ENCODE data around the gene NACC2. TPM values are rescaled to one million over a fixed set of nuclear protein-coding genes. Genes with fewer than 3 reads are reported as not detected.

The NACC2 gene
- total RNA-seq, 1 donor from 2014 or later: 30.8 TPM

- intact Hi-C loops (cut with DNase I): no loop called here
- ATAC-seq (ENCODE audit: poor library complexity) (peak; percentile 81), DNase-seq (peak; percentile 94)
Observed at GRCh38 chr9:136011703-136012496, 83.2 kb downstream of the NACC2 start.

- DNase-seq (no peak), ATAC-seq (ENCODE audit: poor library complexity) (no peak)
- intact Hi-C loops (cut with DNase I): no loop called here
Observed at GRCh38 chr9:136011376-136011702, 83.8 kb downstream of the NACC2 start.

DNA sequence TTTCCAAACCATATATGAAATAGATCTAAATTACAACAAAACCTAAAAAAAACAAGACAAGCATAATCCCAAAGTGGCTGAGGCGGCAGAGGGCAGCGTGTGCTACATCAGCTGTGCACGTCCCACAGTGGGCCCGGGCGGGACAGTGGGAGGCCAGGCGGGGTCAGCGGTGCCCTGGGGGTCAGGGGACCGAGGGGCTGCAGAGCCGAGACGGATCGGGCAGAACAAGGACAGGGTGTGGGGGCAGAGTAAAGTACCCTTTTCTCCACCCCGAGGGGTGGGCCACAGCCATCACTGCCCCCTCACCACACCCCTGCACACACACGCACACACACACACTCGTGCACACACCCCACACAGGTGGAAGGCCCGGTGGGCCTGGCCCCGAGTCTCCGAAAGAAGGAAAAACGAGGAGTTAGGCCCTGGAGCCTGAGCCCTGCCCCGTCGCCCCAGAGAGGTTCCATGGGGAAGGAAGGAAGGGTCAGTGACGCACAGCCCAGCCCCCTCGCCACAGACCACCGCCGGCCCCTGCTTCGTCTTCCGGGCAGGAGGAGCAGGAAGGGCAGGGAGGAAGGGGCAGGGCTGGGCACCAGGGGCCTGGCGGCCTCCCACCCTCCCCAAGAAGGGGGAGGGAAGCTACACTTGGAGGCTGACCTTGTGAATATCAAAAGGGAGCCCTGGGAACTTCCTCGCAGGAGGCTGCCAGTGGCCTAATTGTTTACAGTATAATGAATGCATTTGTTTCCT lies 84.3 kb downstream of the NACC2 start:
- peak; percentile 52 for DNase-seq
- intact Hi-C loops (cut with DNase I): no loop called here
- no peak for ATAC-seq (ENCODE audit: poor library complexity)

GRCh38 chr9:136010176-136010575 lies 84.9 kb downstream of the NACC2 start:
- ATAC-seq (ENCODE audit: poor library complexity): no peak
- no peak for DNase-seq
- intact Hi-C loops (cut with DNase I): no loop called here

- intact Hi-C loops (cut with DNase I): no loop called here
- DNase-seq (no peak), ATAC-seq (ENCODE audit: poor library complexity) (no peak)
Observed at GRCh38 chr9:136009516-136009915, 85.6 kb downstream of the NACC2 start.

DNA sequence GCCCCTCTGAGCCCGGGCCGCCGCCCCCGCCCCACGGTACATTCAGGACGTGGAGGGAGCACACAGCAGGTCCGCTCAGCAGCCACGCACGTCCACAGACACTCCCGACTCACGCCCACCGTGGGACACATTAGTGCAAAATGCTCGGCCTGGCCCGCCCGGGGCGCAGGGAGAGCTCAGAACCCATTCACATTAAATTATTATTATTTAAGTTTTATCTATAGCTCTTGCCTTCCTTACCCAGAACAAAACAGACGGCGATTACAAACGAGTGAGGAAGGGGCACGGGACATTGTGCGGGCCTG lies 86.4 kb downstream of the NACC2 start:
- no peak for ATAC-seq (ENCODE audit: poor library complexity)
- no peak for DNase-seq
- intact Hi-C loops (cut with DNase I): no loop called here

- DNase-seq (no peak), ATAC-seq (ENCODE audit: poor library complexity) (no peak)
- intact Hi-C loops (cut with DNase I): no loop called here
Observed at GRCh38 chr9:136007934-136008692, 87.0 kb downstream of the NACC2 start.

GRCh38 chr9:136007276-136007933 lies 87.7 kb downstream of the NACC2 start:
- DNase-seq: no peak
- ATAC-seq (ENCODE audit: poor library complexity): no peak
- intact Hi-C loops (cut with DNase I): no loop called here

- DNase-seq (no peak), ATAC-seq (ENCODE audit: poor library complexity) (no peak)
- intact Hi-C loops (cut with DNase I): no loop called here
Observed at GRCh38 chr9:136006169-136006568, 88.9 kb downstream of the NACC2 start.

- ATAC-seq (ENCODE audit: poor library complexity) (no peak), DNase-seq (no peak)
- intact Hi-C loops (cut with DNase I): no loop called here
Observed at GRCh38 chr9:136004712-136005111, 90.4 kb downstream of the NACC2 start.

DNA sequence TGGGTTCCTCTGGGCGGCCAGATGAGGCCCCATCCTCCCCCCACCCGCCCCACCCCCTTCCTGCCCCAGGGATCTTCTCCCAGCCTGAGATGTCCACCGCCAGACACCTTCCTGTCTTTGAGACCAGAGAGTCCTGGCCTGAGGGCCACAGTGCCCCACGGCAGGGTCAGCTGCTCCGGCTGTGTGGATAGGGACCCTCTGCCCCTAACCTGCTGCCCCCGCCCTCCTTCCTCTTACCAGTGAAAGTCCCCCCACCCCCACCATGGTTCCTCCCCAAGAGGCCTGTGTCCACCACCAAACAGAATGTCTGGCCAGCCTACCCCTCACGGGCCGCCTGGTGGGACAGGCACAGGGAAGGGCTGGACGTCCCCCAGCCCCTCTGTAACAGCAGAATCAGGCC lies 90.9 kb downstream of the NACC2 start:
- ATAC-seq (ENCODE audit: poor library complexity) (no peak), DNase-seq (no peak)
- intact Hi-C loops (cut with DNase I): no loop called here

DNA sequence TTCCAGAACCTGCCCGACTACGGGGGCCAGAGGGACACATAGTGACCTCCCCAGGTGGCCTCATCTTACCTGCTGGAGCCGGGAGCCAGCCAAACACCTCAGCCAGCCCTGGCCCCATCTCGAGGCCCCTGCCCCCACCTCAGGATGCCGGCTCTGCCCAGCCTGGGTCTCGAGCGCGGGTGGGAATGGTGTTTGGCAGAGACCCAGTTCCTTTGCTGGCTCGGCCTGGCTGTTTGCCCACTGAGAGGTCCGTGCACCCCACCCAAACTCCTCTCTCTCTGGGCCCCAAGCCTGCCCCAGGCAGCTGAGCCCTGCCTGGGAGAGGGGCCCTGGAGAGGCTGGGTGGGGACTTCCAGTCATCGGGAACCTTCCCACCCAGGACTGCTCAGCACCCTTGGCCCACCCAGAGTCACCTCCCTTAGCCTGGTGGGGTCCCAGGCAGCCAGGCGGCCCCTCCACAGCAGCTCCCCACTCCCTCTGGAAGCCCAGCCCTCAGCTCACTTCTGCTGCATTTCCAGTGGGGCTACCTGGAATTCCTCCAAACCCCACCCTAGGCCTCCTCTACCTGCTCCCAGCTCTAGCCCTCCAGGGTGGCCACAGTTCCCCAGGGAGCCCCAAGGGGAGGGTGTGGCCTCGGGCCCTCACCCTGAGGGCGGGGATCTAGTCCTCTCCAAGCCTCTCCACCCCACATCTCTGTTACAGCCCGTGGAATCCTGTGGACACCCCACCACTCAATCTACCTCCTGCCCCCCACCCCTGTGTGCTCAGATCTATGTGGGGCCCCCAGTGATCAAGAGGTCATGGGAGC lies 91.5 kb downstream of the NACC2 start:
- intact Hi-C loops (cut with DNase I): no loop called here
- peak; percentile 24 for ATAC-seq (ENCODE audit: poor library complexity)
- no peak for DNase-seq

- ATAC-seq (ENCODE audit: poor library complexity): peak; percentile 74
Observed at GRCh38 chr9:136002881-136003280, 92.2 kb downstream of the NACC2 start.

GRCh38 chr9:136002215-136002614 lies 92.9 kb downstream of the NACC2 start:
- intact Hi-C loops (cut with DNase I): no loop called here
- no peak for DNase-seq
- no peak for ATAC-seq (ENCODE audit: poor library complexity)

More at GRCh38 chr9:136002881-136003280, 92.2 kb downstream of the NACC2 start:
- intact Hi-C loops (cut with DNase I): no loop called here
- peak; percentile 64 for DNase-seq

DNA sequence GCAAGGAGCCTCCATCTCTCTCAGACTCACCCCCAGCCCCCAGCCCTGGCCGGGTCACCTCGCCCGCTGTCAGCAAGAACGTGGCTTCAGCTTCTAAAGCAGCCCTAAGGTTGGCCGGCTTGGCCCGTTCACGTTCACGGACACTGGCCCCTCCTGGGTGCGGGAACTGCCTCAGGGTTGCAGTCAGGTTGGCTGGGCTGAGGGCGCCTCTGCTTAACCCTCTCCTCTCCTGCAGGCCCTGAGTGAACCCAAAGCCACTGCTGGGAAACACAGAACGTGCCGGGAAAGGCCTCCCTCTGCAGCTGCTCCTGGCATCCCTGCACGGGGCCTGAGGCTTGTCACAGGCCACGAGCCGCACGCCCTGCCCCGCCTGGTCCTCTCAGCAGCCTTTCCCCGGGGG lies 93.9 kb downstream of the NACC2 start:
- intact Hi-C loops (cut with DNase I): no loop called here
- ATAC-seq (ENCODE audit: poor library complexity) (no peak), DNase-seq (no peak)

GRCh38 chr9:135998410-135999071 lies 96.5 kb downstream of the NACC2 start:
- DNase-seq: no peak
- no peak for ATAC-seq (ENCODE audit: poor library complexity)

DNA sequence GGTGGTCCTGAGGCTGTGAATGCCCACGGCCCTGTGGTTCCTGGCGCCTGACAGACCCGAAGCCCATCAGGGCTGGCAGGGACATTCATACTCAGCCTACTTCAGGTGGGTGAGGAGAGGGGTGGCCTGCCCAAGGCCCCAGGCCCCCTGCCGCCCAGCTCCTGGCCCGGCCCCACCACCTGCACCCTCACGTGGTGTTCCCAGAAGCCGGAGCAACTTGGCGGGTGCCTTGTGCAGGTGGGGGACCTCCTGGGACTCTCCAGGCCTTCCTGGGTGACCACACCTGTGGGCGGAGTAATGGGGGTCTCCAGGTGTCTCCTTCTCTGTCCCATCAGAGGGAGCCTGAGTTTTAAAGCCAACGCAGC lies 97.1 kb downstream of the NACC2 start:
- ATAC-seq (ENCODE audit: poor library complexity) (no peak), DNase-seq (no peak)
- intact Hi-C loops (cut with DNase I): no loop called here

More at GRCh38 chr9:135998410-135999071, 96.5 kb downstream of the NACC2 start:
- intact Hi-C loops (cut with DNase I): no loop called here

All from Right ventricle myocardium superior (tissue), 1 donor.